ENCODE results near the gene CLPX. TPM values are rescaled to one million over a fixed set of nuclear protein-coding genes. Genes with fewer than 3 reads are reported as not detected.

The CLPX gene
- total and polyA plus RNA-seq, 9 of the 15 experiments (the other 6 are each of a cell fraction or from before 2014, with no cell fraction given), result 11.2 to 83.3 (median 51.3) TPM

- TF ChIP-seq PBX2 (CRISPR knock-in tag; IDR thresholded peaks at IDR 0.05; ENCODE audit: low read depth) (no peak), PBX2 (tag; conservative IDR thresholded peaks at IDR 0.05; ENCODE audit: low read depth) (peak; percentile 59; the same call in 1 of the 2 replicates), ELF1 (tag; IDR thresholded peaks at IDR 0.05) (peak; percentile 77), GABPA (tag; conservative IDR thresholded peaks at IDR 0.05; ENCODE audit: low read depth) (peak; percentile 96), NBN (IDR thresholded peaks at IDR 0.05; ENCODE audit: low read depth) (peak; percentile 71), ZNF175 (CRISPR knock-in tag; IDR thresholded peaks at IDR 0.05; ENCODE audit: low read depth) (no peak), SAFB2 (IDR thresholded peaks at IDR 0.05; ENCODE audit: borderline replicate concordance, low read depth, low read length, severe bottlenecking) (no peak), MXI1 (IDR thresholded peaks at IDR 0.05; ENCODE audit: low read depth, low read length) (peak; percentile 59; the same call in 1 of the 2 replicates), ZSCAN29 (IDR thresholded peaks at IDR 0.05) (peak; percentile 60; the same call in 1 of the 2 replicates), RBM14 (IDR thresholded peaks at IDR 0.05; ENCODE audit: borderline replicate concordance, insufficient read depth, low read depth, low read length) (no peak), POLR2G (IDR thresholded peaks at IDR 0.05; ENCODE audit: low read depth, low read length) (peak; percentile 83), CHD2 (IDR thresholded peaks at IDR 0.05; ENCODE audit: low read depth, low read length) (no peak), MYBL2 (IDR thresholded peaks at IDR 0.05; ENCODE audit: low read depth) (no peak), MYBL2 (CRISPR knock-in tag; IDR thresholded peaks at IDR 0.05; ENCODE audit: borderline replicate concordance) (no peak), CBX3 (IDR thresholded peaks at IDR 0.05; ENCODE audit: borderline replicate concordance in 1 of 2, low read length in 2 of 2) (peak in 1 of 2 experiments; percentile 35; a peak in 1 of 3 replicates), ZNF224 (CRISPR knock-in tag; IDR thresholded peaks at IDR 0.05) (no peak), CREM (IDR thresholded peaks at IDR 0.05; ENCODE audit: low read depth) (peak; percentile 100), ZNF586 (CRISPR knock-in tag; conservative IDR thresholded peaks at IDR 0.05) (no peak), KAT7 (CRISPR knock-in tag; IDR thresholded peaks at IDR 0.05; ENCODE audit: borderline replicate concordance) (0 out of 2 replicates have a peak, but pooled peaks have one; percentile 7), DIDO1 (tag; IDR thresholded peaks at IDR 0.05; ENCODE audit: low read depth) (peak; percentile 82), LEF1 (IDR thresholded peaks at IDR 0.05) (0 out of 2 replicates have a peak, but pooled peaks have one; percentile 14), XRCC5 (IDR thresholded peaks at IDR 0.05; ENCODE audit: low read depth, low read length) (0 out of 2 replicates have a peak, but pooled peaks have one; percentile 14), RCOR1 (IDR thresholded peaks at IDR 0.05; ENCODE audit: borderline replicate concordance in 1 of 2, low read depth in 2 of 2, low read length in 2 of 2) (0 out of 4 replicates have a peak, but pooled peaks of 1 of the 2 experiments have one; percentile 34), TBL1XR1 (IDR thresholded peaks at IDR 0.05; ENCODE audit: low read length in 2 of 2) (peak in 1 of 2 experiments; percentile 87; a peak in 2 of 4 replicates), EHMT2 (IDR thresholded peaks at IDR 0.05) (0 out of 2 replicates have a peak, but pooled peaks have one; percentile 30)
- TF ChIP-seq, protein P1, sequence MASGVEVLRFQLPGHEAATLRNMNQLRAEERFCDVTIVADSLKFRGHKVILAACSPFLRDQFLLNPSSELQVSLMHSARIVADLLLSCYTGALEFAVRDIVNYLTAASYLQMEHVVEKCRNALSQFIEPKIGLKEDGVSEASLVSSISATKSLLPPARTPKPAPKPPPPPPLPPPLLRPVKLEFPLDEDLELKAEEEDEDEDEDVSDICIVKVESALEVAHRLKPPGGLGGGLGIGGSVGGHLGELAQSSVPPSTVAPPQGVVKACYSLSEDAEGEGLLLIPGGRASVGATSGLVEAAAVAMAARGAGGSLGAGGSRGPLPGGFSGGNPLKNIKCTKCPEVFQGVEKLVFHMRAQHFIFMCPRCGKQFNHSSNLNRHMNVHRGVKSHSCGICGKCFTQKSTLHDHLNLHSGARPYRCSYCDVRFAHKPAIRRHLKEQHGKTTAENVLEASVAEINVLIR (CRISPR knock-in tag; IDR thresholded peaks at IDR 0.05), result peak; percentile 94
Observed at GRCh38 chr15:65133548-65134200, 51.5 kb downstream of the CLPX start, which contains the start of gene PDCD7 (continued).

Data from K562 (cell line).